Activated CD8-positive, alpha-beta T cell treated with anti-CD3 and anti-CD28 coated beads, Interleukin-2, amount 10 ng/mL, durations not matched to agents 7 days and 5 days (primary cell): ENCODE data around the gene DAB1. TPM values are rescaled to one million over a fixed set of nuclear protein-coding genes. Genes with fewer than 3 reads are reported as not detected.

Experiments used
- ATAC-seq: fragments of 150-1000 bp; cut with Tn5 transposase; one replicate; pipeline ENCODE4 v1.10.0; 2021; ENCODE audit warnings: moderate library complexity
- CTCF ChIA-PET: fragments of 350-600 bp; sonication (Branson Sonifier 250); formaldehyde crosslinking; loops from one replicate; lab custom pipeline; 2021; ENCODE audit warnings: antibody characterized with exemption; lab: Charles Lee
- POLR2A ChIA-PET: fragments of 350-600 bp; sonication (Branson Sonifier 250); formaldehyde crosslinking; loops from one replicate; lab custom pipeline; 2021; ENCODE audit warnings: antibody characterized with exemption; lab: Charles Lee
- DNase-seq: peaks from one replicate; pipeline ENCODE4 v3.0.0-alpha.2; 2020
- H3K27ac Mint-ChIP-seq: one replicate; pipeline ENCODE4 v1.8.0; 2021; ENCODE audit warnings: mild to moderate bottlenecking, mixed read lengths
- H3K27me3 Mint-ChIP-seq: one replicate; pipeline ENCODE4 v1.8.0; 2021; ENCODE audit warnings: low read depth, mixed read lengths
- H3K36me3 Mint-ChIP-seq: one replicate; pipeline ENCODE4 v1.8.0; 2021; ENCODE audit warnings: low read depth, mixed read lengths
- H3K4me1 Mint-ChIP-seq: one replicate; pipeline ENCODE4 v1.8.0; 2021; ENCODE audit warnings: low read depth, mixed read lengths
- H3K4me3 Mint-ChIP-seq: one replicate; pipeline ENCODE4 v1.8.0; 2021; ENCODE audit warnings: mild to moderate bottlenecking, mixed read lengths
- H3K9me3 Mint-ChIP-seq: one replicate; pipeline ENCODE4 v1.8.0; 2022; ENCODE audit warnings: mixed read lengths; ENCODE audit not compliant: insufficient read depth
- total RNA-seq, 2 experiments: library from RNA; stranded (reverse); gene quantifications; one replicate each; pipeline ENCODE4 v1.2.3, GENCODE V29; 2021

Gene DAB1
- total RNA-seq, 2 experiments from 2014 or later: 0.10 to 0.18 TPM

DNA sequence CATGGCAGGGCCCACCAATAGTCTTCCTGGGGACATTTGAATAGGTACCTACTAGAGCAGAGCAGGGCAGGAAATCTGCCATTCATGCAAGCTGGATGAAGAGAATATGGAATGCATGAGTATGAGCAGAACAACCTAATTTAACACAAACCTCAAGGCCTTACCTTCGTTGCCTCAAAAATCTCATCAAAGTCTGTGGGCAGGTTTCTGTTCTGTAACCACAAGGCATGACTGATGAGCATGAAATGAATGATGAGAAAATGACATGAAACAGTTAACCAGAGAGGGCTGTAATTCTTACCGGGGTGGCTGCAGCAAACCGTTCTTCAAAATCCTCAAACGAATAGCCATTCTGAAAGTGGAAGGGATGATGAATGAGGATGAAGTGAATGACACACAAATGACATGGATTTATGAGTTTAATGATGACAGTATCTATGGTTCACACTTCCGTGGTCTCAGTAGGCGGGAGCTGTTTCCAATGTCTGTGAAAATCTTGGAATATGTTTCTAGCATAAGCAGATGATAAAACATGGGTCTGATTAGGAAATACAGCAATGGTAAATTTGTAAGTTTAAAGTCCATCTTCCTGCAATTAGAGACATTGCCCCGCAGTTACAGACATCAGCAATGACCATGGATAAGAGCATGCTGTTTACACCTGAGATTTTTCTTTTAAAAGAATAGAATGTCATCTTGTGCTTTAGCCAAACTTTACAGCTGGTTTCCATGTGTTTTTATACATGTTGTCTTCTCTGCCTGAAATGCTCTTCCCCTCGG is 390.4 kb downstream of the DAB1 start:
- CTCF ChIA-PET: no interaction called here
- Mint-ChIP-seq H3K27ac (no peak overlapping the region), H3K36me3 (no peaks in the 10 kb centered on the region), H3K9me3 (peaks cover 4% of the 10 kb centered on the region), H3K4me3 (no peak overlapping the region), H3K27me3 (no peaks in the 10 kb centered on the region), H3K4me1 (no peaks in the 10 kb centered on the region)
- DNase-seq: no peak
- POLR2A ChIA-PET: no interaction called here
- ATAC-seq: no peak

DNA sequence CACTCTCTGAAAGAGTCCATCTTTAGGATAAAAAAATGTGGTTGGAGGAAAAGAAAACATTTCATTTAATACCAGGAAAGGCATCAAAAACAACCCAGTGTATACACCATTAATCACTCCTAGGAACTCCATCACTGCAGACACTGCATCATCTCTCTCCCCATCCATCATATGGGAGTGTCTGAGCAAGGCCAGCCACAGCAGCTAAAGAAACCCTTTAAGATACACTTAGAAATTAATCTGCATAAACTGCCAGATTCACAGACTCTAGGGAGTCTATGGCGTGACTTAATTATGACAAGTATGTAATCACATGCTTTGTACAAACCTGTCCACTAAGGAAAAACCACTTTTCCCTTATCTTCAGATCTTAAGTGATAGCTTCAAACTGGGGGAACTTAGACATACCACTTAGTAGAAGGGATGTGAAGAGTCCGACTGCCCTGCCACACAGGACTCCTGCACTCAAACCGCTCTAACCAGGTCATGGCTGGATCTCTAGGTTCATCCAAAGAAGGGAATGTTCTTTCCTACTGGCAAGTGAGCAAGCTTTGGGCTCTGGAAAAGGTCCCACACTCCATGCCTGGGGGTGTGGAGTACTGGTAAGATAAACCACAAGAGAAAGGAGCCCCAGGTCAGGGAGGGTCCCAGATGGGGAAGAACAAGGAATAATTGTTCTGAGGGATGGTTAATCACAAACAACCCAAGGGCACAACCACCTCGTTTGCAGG is 397.1 kb downstream of the DAB1 start:
- Mint-ChIP-seq H3K4me3 (no peak overlapping the region), H3K36me3 (no peaks in the 10 kb centered on the region), H3K9me3 (peaks cover 6% of the 10 kb centered on the region), H3K4me1 (no peaks in the 10 kb centered on the region), H3K27ac (no peak overlapping the region), H3K27me3 (no peaks in the 10 kb centered on the region)
- DNase-seq: no peak
- ATAC-seq: no peak
- CTCF ChIA-PET: no interaction called here
- POLR2A ChIA-PET: no interaction called here

DNA sequence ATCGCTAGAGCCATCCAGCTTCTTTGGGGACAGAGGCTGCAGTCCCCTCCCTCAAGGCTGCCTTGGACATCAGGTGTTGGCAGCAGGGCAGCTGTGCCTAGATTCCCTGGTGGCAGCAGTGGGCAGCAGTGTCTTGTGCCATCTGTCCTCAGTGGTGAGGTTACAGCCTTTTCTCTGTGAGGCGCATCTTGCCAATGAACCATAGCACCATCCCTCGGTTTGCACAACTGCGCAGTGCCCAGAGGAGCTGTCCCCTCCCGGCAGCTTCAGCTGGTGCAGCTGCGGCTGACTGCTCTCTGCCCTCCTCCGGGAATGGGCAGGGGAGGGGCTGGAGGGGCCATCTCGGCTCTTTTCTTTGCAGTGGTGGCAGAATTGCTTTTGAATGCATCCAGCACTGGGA is 399.0 kb downstream of the DAB1 start:
- Mint-ChIP-seq H3K4me3 (no peak overlapping the region), H3K4me1 (no peaks in the 10 kb centered on the region), H3K9me3 (peaks cover 6% of the 10 kb centered on the region), H3K27me3 (no peaks in the 10 kb centered on the region), H3K36me3 (no peaks in the 10 kb centered on the region), H3K27ac (no peak overlapping the region)
- DNase-seq (no peak), ATAC-seq (no peak)
- CTCF ChIA-PET: no interaction called here
- POLR2A ChIA-PET: no interaction called here

DNA sequence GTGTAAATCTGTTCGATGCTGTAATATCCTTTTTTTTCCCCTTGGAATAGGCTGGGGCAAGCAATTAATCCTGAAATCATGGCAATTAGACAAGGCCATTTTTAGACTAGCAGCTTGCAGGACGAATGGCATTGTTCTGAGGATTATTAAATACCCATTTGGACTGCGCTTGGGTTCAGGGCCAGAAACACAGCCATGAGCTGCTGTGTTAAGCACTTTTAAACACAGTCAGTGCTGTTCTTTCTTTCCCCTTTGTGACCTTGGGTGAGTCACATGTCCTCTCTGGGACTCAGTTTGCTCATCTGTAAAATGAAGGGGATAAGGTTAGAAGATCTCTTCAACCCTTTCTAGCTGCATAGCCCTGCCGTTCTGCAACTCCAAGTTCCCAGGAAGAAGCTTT is 399.4 kb downstream of the DAB1 start:
- Mint-ChIP-seq H3K9me3 (peaks cover 6% of the 10 kb centered on the region), H3K36me3 (no peaks in the 10 kb centered on the region), H3K4me1 (no peaks in the 10 kb centered on the region), H3K27ac (no peak overlapping the region), H3K27me3 (no peaks in the 10 kb centered on the region), H3K4me3 (no peak overlapping the region)
- POLR2A ChIA-PET: no interaction called here
- ATAC-seq (no peak), DNase-seq (no peak)
- CTCF ChIA-PET: no interaction called here

DNA sequence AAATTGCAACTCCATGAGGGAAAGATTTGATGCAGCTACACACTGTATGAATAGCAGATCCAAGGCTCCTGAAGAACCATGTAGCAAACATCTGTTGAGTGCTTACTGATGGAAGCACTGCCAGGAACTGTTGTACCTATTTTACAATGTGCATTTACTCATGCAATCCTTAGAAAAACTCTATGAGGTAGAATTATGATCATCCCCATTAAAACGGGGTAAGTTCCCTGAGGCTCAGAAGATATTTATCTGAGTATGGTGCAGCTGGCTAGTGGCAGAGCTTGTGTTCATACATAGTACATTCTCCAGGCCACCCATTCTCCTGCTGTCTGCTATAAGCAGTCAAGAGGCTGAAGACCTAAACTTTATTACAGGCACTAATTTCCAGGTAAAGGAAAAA is 403.6 kb downstream of the DAB1 start:
- Mint-ChIP-seq H3K4me3 (no peak overlapping the region), H3K9me3 (no peaks in the 10 kb centered on the region), H3K4me1 (no peaks in the 10 kb centered on the region), H3K27me3 (no peaks in the 10 kb centered on the region), H3K36me3 (no peaks in the 10 kb centered on the region), H3K27ac (no peak overlapping the region)
- ChIA-PET POLR2A (no interaction called here), CTCF (interaction anchor here (0.7 kb wide), 1 partner anchor 82 kb away, joined by 3 read pairs; no protein-coding TSS in a partner anchor)
- DNase-seq (no peak), ATAC-seq (no peak)

DNA sequence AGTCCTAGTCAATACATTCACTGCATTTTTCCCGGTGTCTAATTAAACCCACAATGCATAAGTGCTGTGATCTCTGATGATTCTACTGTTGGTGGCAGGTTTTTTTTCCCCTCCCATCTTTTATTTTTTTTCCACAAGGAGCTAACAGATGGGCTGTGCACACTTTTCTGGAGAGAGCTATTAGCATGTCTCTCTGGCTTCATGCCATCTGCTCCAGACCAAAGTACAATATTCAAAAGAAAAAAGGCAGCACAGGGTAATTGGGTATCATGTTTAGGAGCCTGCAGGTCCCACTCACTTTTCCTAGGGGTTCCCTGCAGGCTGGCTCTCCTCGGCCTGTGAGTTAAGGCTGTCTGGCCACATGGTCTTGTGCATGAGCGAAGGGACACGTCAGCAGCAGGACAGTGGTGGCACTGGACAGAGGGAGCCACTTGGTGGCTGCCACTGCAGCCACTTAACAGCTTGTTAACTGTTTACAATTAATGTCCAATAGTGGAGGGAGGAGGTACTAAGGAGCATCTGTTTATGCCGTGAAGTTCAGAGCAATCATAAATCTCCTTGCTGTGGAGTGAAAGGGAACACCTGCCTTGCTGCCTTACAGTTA is 404.5 kb downstream of the DAB1 start:
- Mint-ChIP-seq H3K4me1 (no peaks in the 10 kb centered on the region), H3K27me3 (no peaks in the 10 kb centered on the region), H3K4me3 (no peak overlapping the region), H3K9me3 (no peaks in the 10 kb centered on the region), H3K36me3 (no peaks in the 10 kb centered on the region), H3K27ac (no peak overlapping the region)
- ChIA-PET CTCF (no interaction called here), POLR2A (no interaction called here)
- DNase-seq (no peak), ATAC-seq (no peak)

DNA sequence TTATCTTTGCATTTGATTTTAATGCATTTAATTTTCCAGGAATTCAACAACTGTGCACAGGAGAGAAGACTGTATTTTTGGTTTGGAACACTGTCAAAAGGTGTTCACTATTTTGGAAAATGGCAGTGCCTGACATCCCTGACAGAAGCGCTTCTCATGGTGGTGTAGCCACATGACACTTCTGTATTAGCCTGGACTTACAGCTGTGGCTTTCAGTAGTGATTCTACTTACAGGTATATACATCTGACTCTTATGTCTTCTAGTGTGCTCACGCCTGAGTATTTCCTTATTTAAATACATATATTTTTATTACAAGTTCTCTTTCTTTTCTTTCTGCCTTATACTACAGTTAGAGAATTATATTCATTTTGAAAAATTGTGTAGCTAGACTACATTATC is 405.7 kb downstream of the DAB1 start:
- H3K36me3 Mint-ChIP-seq: no peaks in the 10 kb centered on the region
- H3K27ac Mint-ChIP-seq: no peak overlapping the region
- no peak for ATAC-seq
- DNase-seq: no peak
- no peaks in the 10 kb centered on the region for H3K4me1 Mint-ChIP-seq
- no peaks in the 10 kb centered on the region for H3K27me3 Mint-ChIP-seq
- ChIA-PET POLR2A (no interaction called here), CTCF (no interaction called here)
- no peak overlapping the region for H3K4me3 Mint-ChIP-seq
- no peaks in the 10 kb centered on the region for H3K9me3 Mint-ChIP-seq

DNA sequence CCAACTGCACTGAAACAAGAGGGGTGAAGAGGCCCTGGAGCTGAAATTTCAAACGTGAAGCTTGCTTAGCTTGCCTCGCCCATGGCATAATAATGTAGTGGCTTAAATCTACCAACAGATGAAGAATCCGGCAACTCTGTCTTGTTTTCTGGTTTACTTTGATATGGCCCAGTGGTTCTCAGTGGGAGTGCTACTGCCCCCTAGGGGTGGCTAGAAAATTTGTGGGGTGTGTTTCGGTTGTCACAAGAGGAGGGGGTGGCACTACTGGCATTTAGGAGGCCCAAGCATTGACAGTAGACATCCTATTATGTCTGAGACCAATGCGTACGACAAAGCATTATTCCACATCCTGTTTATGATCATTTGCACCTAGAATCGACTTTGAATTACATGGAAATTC is 406.1 kb downstream of the DAB1 start:
- Mint-ChIP-seq H3K9me3 (no peaks in the 10 kb centered on the region), H3K27ac (no peak overlapping the region), H3K4me3 (no peak overlapping the region), H3K27me3 (no peaks in the 10 kb centered on the region), H3K36me3 (no peaks in the 10 kb centered on the region), H3K4me1 (no peaks in the 10 kb centered on the region)
- ChIA-PET POLR2A (no interaction called here), CTCF (no interaction called here)
- ATAC-seq (no peak), DNase-seq (no peak)

DNA sequence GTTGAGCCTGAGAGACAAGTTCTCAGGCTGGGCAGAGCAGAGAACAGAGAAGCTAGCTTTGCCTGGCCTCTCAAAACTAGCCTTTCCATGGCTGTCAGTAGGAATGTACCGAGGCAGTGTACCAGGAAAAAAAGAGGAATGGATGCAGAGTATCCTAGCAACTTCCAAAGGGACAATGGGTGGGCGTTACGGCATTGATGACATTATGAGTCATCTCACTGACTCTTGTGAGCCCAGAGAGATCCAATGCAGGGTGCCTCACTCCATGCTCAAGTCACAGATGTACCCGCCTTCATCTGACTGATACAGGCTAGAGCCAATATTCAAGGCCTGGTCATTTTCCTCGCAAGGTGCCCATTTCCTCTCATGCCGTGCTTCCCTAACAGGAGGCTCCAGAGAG is 406.7 kb downstream of the DAB1 start:
- POLR2A ChIA-PET: no interaction called here
- CTCF ChIA-PET: no interaction called here
- Mint-ChIP-seq H3K4me1 (no peaks in the 10 kb centered on the region), H3K9me3 (no peaks in the 10 kb centered on the region), H3K36me3 (no peaks in the 10 kb centered on the region), H3K4me3 (no peak overlapping the region), H3K27ac (no peak overlapping the region), H3K27me3 (no peaks in the 10 kb centered on the region)
- DNase-seq: no peak
- ATAC-seq: no peak

DNA sequence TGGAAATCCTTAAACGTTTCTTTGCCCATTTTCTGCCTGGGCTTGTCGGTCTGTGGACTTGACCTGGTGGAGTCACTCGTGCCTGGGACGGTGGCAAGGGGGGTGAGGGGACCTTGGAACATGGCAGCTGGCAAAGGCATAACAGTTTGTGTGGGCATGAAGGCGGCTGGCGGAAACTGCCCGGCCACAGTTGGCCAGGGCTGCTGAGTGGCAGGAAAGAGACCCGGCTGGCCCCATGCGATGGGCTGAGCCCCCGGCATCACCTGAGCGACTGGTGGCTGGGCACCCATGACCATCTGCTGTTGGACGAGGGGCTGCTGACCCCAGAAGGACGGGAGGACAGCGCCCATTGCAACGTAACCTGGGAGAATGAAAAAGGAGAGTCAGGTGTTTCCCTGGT is 408.8 kb downstream of the DAB1 start:
- POLR2A ChIA-PET: no interaction called here
- H3K27ac Mint-ChIP-seq: no peak overlapping the region
- no peaks in the 10 kb centered on the region for H3K9me3 Mint-ChIP-seq
- no peaks in the 10 kb centered on the region for H3K36me3 Mint-ChIP-seq
- H3K4me3 Mint-ChIP-seq: no peak overlapping the region
- DNase-seq (no peak), ATAC-seq (no peak)
- H3K4me1 Mint-ChIP-seq: no peaks in the 10 kb centered on the region
- H3K27me3 Mint-ChIP-seq: no peaks in the 10 kb centered on the region
- CTCF ChIA-PET: no interaction called here

DNA sequence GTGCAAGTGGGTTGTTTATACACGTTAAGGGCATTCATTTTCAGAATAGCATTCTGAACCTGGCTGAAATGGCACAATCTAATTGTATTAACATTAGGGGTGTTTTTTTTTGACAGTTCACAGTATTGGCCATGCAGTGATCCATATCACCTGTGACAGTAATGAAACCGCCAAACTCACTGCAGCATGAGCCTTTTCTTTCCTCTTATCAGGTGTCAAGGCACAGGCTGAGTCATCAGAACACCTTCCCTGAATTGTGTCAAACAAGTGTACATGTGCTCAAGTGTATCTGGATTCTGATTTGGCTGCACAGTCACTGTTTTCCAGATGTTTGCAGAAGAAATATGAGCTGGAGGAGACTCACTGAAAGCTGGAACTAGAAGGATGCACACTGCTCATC is 410.3 kb downstream of the DAB1 start:
- ChIA-PET CTCF (no interaction called here), POLR2A (no interaction called here)
- no peak for DNase-seq
- no peak for ATAC-seq
- H3K9me3 Mint-ChIP-seq: no peaks in the 10 kb centered on the region
- H3K4me3 Mint-ChIP-seq: no peak overlapping the region
- H3K4me1 Mint-ChIP-seq: no peaks in the 10 kb centered on the region
- H3K36me3 Mint-ChIP-seq: no peaks in the 10 kb centered on the region
- no peak overlapping the region for H3K27ac Mint-ChIP-seq
- no peaks in the 10 kb centered on the region for H3K27me3 Mint-ChIP-seq

DNA sequence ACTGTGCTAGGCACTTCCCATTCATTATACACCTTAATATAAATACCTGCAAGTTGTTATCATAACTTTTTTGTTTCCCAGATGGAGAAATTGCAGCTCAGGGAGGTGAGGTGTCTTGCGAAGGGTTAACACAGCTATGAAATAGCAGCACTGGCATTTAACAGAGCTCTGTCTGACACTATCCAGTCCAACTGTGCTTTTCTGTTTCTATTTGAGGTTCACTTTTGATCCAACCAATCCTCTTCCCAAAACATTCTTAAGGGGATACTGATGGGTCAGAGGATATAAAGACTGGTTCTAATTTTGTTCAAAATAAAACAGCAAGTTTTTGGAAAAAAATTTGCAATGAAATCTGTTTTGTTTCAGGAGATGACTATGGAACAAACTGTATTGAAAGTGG is 411.5 kb downstream of the DAB1 start:
- ATAC-seq (no peak), DNase-seq (no peak)
- no peaks in the 10 kb centered on the region for H3K9me3 Mint-ChIP-seq
- H3K4me1 Mint-ChIP-seq: no peaks in the 10 kb centered on the region
- H3K27me3 Mint-ChIP-seq: no peaks in the 10 kb centered on the region
- H3K36me3 Mint-ChIP-seq: no peaks in the 10 kb centered on the region
- H3K4me3 Mint-ChIP-seq: no peak overlapping the region
- CTCF ChIA-PET: no interaction called here
- no peak overlapping the region for H3K27ac Mint-ChIP-seq
- POLR2A ChIA-PET: no interaction called here
